Hepatocyte (in vitro differentiated cells): ENCODE measurements around the gene RASGRF1. TPM values are rescaled to one million over a fixed set of nuclear protein-coding genes. Genes with fewer than 3 reads are reported as not detected.

Source experiments
- DNase-seq: peaks from one replicate; pipeline ENCODE4 v3.0.0-alpha.2; 2016; ENCODE audit warnings: low spot score
- H2AFZ ChIP-seq: fragments of 200-600 bp; sonication (generic); 2 replicates; pipeline ENCODE4 v1.6.0; 2016; ENCODE audit warnings: antibody characterized with exemption, mild to moderate bottlenecking
- H3K27ac ChIP-seq: fragments of 200-600 bp; sonication (generic); 2 replicates; pipeline ENCODE4 v1.5.1; 2016; ENCODE audit warnings: mild to moderate bottlenecking
- H3K27me3 ChIP-seq: fragments of 200-600 bp; sonication (generic); 2 replicates; pipeline ENCODE4 v1.6.1; 2016
- H3K36me3 ChIP-seq: fragments of 200-600 bp; sonication (generic); replicated peaks from 2 replicates; pipeline ENCODE4 v1.5.1; 2016; ENCODE audit warnings: low read depth; ENCODE audit not compliant: insufficient read depth
- H3K4me1 ChIP-seq: fragments of 200-600 bp; sonication (generic); 2 replicates; pipeline ENCODE4 v1.5.1; 2016; ENCODE audit warnings: mild to moderate bottlenecking, moderate library complexity; ENCODE audit not compliant: insufficient read depth
- H3K4me2 ChIP-seq: fragments of 200-600 bp; sonication (generic); 2 replicates; pipeline ENCODE4 v1.6.0; 2016
- H3K4me3 ChIP-seq: fragments of 200-600 bp; sonication (generic); 2 replicates; pipeline ENCODE4 v1.5.1; 2016; ENCODE audit warnings: mild to moderate bottlenecking
- H3K79me2 ChIP-seq: fragments of 200-600 bp; sonication (generic); 2 replicates; pipeline ENCODE4 v1.6.0; 2017; ENCODE audit warnings: mild to moderate bottlenecking
- H3K9me2 ChIP-seq: fragments of 200-600 bp; sonication (generic); replicated peaks from 2 replicates; pipeline ENCODE4 v1.6.0; 2017; ENCODE audit warnings: mild to moderate bottlenecking; ENCODE audit not compliant: insufficient read depth
- H3K9me3 ChIP-seq: fragments of 200-600 bp; sonication (generic); 2 replicates; pipeline ENCODE4 v1.5.1; 2016; ENCODE audit warnings: low read depth, mild to moderate bottlenecking
- H4K20me1 ChIP-seq: fragments of 200-600 bp; sonication (generic); 2 replicates; pipeline ENCODE4 v1.6.0; 2016; ENCODE audit warnings: mild to moderate bottlenecking; ENCODE audit not compliant: insufficient read depth, poor library complexity, severe bottlenecking
- CTCF ChIP-seq: fragments of 200-600 bp; sonication (generic); IDR thresholded peaks from 2 replicates; pipeline ENCODE4 v1.5.1; 2016; ENCODE audit warnings: antibody characterized with exemption, mild to moderate bottlenecking; ENCODE audit not compliant: poor library complexity
- EZH2 ChIP-seq: fragments of 200-600 bp; sonication (generic); IDR thresholded peaks from 2 replicates; pipeline ENCODE4 v1.6.1; 2016; ENCODE audit warnings: antibody characterized with exemption, mild to moderate bottlenecking, borderline replicate concordance
- EZH2phosphoT487 ChIP-seq: fragments of 200-600 bp; sonication (generic); IDR thresholded peaks from one replicate; pipeline ENCODE4 v1.6.1; 2018; ENCODE audit warnings: antibody characterized with exemption, mild to moderate bottlenecking, low read depth, moderate library complexity; ENCODE audit not compliant: unreplicated experiment, severe bottlenecking
- WGBS: methylation state at CpG from one replicate; pipeline ENCODE4 v1.1.6; 2016; ENCODE audit warnings: low lambda C conversion rate; ENCODE audit errors: missing lambda C conversion rate; 5-methylcytosine and 5-hydroxymethylcytosine counted together
- polyA plus RNA-seq: library from polyadenylated mRNA; unstranded; fragments of >200 nt; fragmentation: Nextera tagmentation; extraction: Ambion mirVana; gene quantifications from 2 replicates; pipeline ENCODE4 v1.2.1, GENCODE V29; 2016
- total RNA-seq: library from RNA; depleted of rRNA; stranded (reverse); fragments of >200 nt; gene quantifications from 2 replicates; pipeline ENCODE4 v1.2.3, GENCODE V29; 2014

RASGRF1 gene
- total and polyA plus RNA-seq, 2 experiments from 2014 or later, result 0.52 to 1.5 TPM

DNA sequence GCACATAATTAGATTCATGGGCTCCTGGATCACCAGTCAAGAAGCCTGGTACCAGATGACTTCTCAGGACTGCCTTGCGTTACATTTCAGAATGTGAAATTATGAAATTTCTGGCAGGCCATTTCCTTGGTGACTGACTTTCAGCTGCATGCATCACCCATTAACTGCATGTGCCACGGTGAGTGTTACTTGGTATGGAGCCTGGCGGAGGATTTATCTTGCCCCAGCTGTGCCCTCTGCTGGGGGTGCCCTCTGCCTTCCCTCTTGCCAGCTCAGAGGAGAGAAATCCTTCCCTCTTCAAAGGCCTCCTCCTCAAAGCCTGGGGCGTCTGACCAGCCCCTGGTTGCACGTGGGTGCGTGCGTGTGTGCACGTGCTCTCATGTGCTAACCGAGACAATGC, 88.0 kb downstream of the RASGRF1 start:
- Histone ChIP-seq H2AFZ (no peak overlapping the region), H3K4me1 (no peaks in the 10 kb centered on the region), H3K9me2 (no peaks in the 10 kb centered on the region), H3K4me2 (no peak overlapping the region), H3K27ac (no peak overlapping the region), H3K4me3 (no peak overlapping the region), H3K27me3 (no peaks in the 10 kb centered on the region), H4K20me1 (no peaks in the 10 kb centered on the region), H3K36me3 (no peaks in the 10 kb centered on the region), H3K79me2 (no peaks in the 10 kb centered on the region), H3K9me3 (no peaks in the 10 kb centered on the region)
- WGBS, result 93% methylated on average over 9 of the region's 9 CpGs
- DNase-seq, result no peak
- TF ChIP-seq EZH2, result no peak
- no peak for TF ChIP-seq EZH2phosphoT487
- no peak for TF ChIP-seq CTCF

DNA sequence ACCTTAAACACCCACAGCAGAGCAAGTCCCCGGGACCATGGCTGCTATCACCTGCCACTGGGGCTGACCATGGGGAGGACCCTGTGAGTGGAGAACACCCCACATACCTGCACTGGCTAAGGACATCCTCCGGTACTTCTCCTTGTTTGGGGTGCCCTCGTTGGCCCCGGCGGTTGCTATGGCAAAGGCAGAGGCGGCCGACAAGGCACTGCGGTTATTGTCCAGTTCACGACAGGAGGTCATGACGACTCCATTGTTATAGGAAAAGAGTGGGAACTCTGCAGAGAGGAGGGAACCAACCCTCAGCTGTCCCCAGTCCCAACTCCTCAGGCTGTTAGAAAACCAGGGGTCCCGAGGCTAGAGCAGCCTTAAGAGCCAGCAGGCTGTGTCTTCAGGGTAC, 90.9 kb downstream of the RASGRF1 start:
- Histone ChIP-seq H3K36me3 (no peaks in the 10 kb centered on the region), H3K4me2 (no peak overlapping the region), H3K79me2 (no peaks in the 10 kb centered on the region), H2AFZ (no peak overlapping the region), H3K27ac (no peak overlapping the region), H3K9me3 (no peaks in the 10 kb centered on the region), H4K20me1 (no peaks in the 10 kb centered on the region), H3K27me3 (no peaks in the 10 kb centered on the region), H3K4me3 (no peak overlapping the region), H3K4me1 (no peaks in the 10 kb centered on the region), H3K9me2 (no peaks in the 10 kb centered on the region)
- DNase-seq, result no peak
- WGBS, result 80% methylated on average over 11 of the region's 11 CpGs
- no peak for TF ChIP-seq EZH2phosphoT487
- no peak for TF ChIP-seq EZH2

GRCh38 chr15:78998526-78998925, 92.1 kb downstream of the RASGRF1 start:
- Histone ChIP-seq H3K4me1 (peaks cover 10% of the 10 kb centered on the region), H3K4me2 (no peak overlapping the region), H4K20me1 (no peaks in the 10 kb centered on the region), H3K9me2 (no peaks in the 10 kb centered on the region), H3K4me3 (no peak overlapping the region), H3K27me3 (no peaks in the 10 kb centered on the region), H3K79me2 (no peaks in the 10 kb centered on the region), H3K27ac (no peak overlapping the region), H3K36me3 (no peaks in the 10 kb centered on the region), H2AFZ (no peak overlapping the region), H3K9me3 (no peaks in the 10 kb centered on the region)
- TF ChIP-seq EZH2 (no peak), EZH2phosphoT487 (no peak), CTCF (no peak)
- 90% methylated on average over 8 of the region's 8 CpGs for WGBS
- DNase-seq, result no peak

GRCh38 chr15:78997981-78998499, 92.5 kb downstream of the RASGRF1 start:
- no peak overlapping the region for H2AFZ ChIP-seq
- TF ChIP-seq CTCF (no peak), EZH2 (no peak)
- 94% methylated on average over 8 of the region's 8 CpGs for WGBS

More at GRCh38 chr15:78997981-78998499, 92.5 kb downstream of the RASGRF1 start:
- H3K4me3 ChIP-seq, result no peak overlapping the region
- DNase-seq, result no peak
- no peaks in the 10 kb centered on the region for H3K9me3 ChIP-seq
- no peaks in the 10 kb centered on the region for H3K36me3 ChIP-seq
- no peaks in the 10 kb centered on the region for H3K27me3 ChIP-seq
- no peaks in the 10 kb centered on the region for H3K79me2 ChIP-seq
- peaks cover 14% of the 10 kb centered on the region for H3K4me1 ChIP-seq
- no peak overlapping the region for H3K27ac ChIP-seq
- H4K20me1 ChIP-seq, result no peaks in the 10 kb centered on the region
- H3K4me2 ChIP-seq, result no peak overlapping the region
- no peaks in the 10 kb centered on the region for H3K9me2 ChIP-seq
